ENCODE data around the gene NT5DC2.

GRCh38 chr3:52507359-52507758 is 26.3 kb downstream of the NT5DC2 start:
- TF ChIP-seq CTCF (IDR thresholded peaks at IDR 0.05; ENCODE audit: low read depth, low read length) (no peak), EZH2phosphoT487 (IDR thresholded peaks at IDR 0.05; ENCODE audit: low read depth) (no peak)

All from OCI-LY3 (cell line).